Measurements from ENCODE around the gene C6orf120. TPM values are rescaled to one million over a fixed set of nuclear protein-coding genes. Genes with fewer than 3 reads are reported as not detected.

C6orf120 gene
- total and polyA plus RNA-seq, 9 of the 15 experiments (the other 6 are each of a cell fraction or from before 2014, with no cell fraction given), result 7.7 to 44.9 (median 34.8) TPM

GRCh38 chr6:169725125-169726048 is 23.5 kb downstream of the C6orf120 start (continued):
- TF ChIP-seq COPS2 (conservative IDR thresholded peaks at IDR 0.05) (no peak), FOXA1 (IDR thresholded peaks at IDR 0.05; ENCODE audit: borderline replicate concordance) (no peak), ZNF584 (CRISPR knock-in tag; IDR thresholded peaks at IDR 0.05; ENCODE audit: low read depth) (no peak), GABPA (tag; conservative IDR thresholded peaks at IDR 0.05; ENCODE audit: low read depth) (no peak), HDAC1 (IDR thresholded peaks at IDR 0.05) (no peak), ZNF561 (CRISPR knock-in tag; conservative IDR thresholded peaks at IDR 0.05) (no peak), MXD1 (CRISPR knock-in tag; IDR thresholded peaks at IDR 0.05; ENCODE audit: borderline replicate concordance, poor library complexity, severe bottlenecking) (no peak), ARID1B (IDR thresholded peaks at IDR 0.05) (peak; percentile 71; the same call in 1 of the 2 replicates), EWSR1 (IDR thresholded peaks at IDR 0.05; ENCODE audit: borderline replicate concordance, low read depth, partially characterized antibody) (no peak), ZNF121 (CRISPR knock-in tag; conservative IDR thresholded peaks at IDR 0.05) (no peak), TCF3 (CRISPR knock-in tag; IDR thresholded peaks at IDR 0.05) (peak; percentile 22; the same call in 1 of the 2 replicates), NRF1 (conservative IDR thresholded peaks at IDR 0.05 in 1 of 2, IDR thresholded peaks at IDR 0.05 in 1 of 2) (peak; percentile 32 to 42; a peak in 3 of 4 replicates), SIN3B (IDR thresholded peaks at IDR 0.05; ENCODE audit: low read depth) (no peak), ZKSCAN3 (CRISPR knock-in tag; IDR thresholded peaks at IDR 0.05) (no peak), ARID3A (IDR thresholded peaks at IDR 0.05; ENCODE audit: borderline replicate concordance, low read depth, low read length) (peak; percentile 22; the same call in 1 of the 2 replicates), SIRT6 (IDR thresholded peaks at IDR 0.05; ENCODE audit: low read depth, low read length) (no peak), MEIS2 (IDR thresholded peaks at IDR 0.05; ENCODE audit: partially characterized antibody) (peak; percentile 72), ZNF12 (CRISPR knock-in tag; IDR thresholded peaks at IDR 0.05) (no peak), UBTF (IDR thresholded peaks at IDR 0.05; ENCODE audit: borderline replicate concordance in 1 of 2, low read depth in 2 of 2, low read length in 2 of 2) (no peak; a peak in 1 of 4 replicates), NR1H2 (CRISPR knock-in tag; IDR thresholded peaks at IDR 0.05) (no peak), PCBP1 (IDR thresholded peaks at IDR 0.05; ENCODE audit: low read depth, low read length, poor library complexity, severe bottlenecking) (no peak), MTA2 (IDR thresholded peaks at IDR 0.05; ENCODE audit: low read depth) (0 out of 2 replicates have a peak, but pooled peaks have one; percentile 8), SAFB2 (IDR thresholded peaks at IDR 0.05; ENCODE audit: borderline replicate concordance, low read depth, low read length, severe bottlenecking) (no peak)

Measured in K562 (cell line).